Erythroblast (primary cell): ENCODE results near the gene SLC19A2.

ENCODE experiments used
- GATA1 ChIP-seq: IDR thresholded peaks from 2 replicates; pipeline ENCODE4 v1.6.1; 2011; ENCODE audit warnings: low read depth, mild to moderate bottlenecking, control low read depth, low read length, moderate library complexity
- POLR2A ChIP-seq: IDR thresholded peaks from 2 replicates; pipeline ENCODE4 v1.6.1; 2011; ENCODE audit warnings: mild to moderate bottlenecking, low read length

GRCh38 chr1:169457443-169457842 is 28.3 kb downstream of the SLC19A2 start:
- TF ChIP-seq POLR2A (no peak), GATA1 (no peak)
